ENCODE results near the gene ASPM.
"Not testable (repeated sequence)": the region's sequence is repeated elsewhere in the genome, so short reads cannot be mapped to it uniquely, and the experiment has no call there.

ASPM gene

GRCh38 chr1:197080323-197080722 is 66.1 kb downstream of the ASPM start:
- DNase-seq, result no peak

- DNase-seq, result no peak
Observed at GRCh38 chr1:197076585-197076984, 69.9 kb downstream of the ASPM start.

GRCh38 chr1:197073978-197074377 is 72.5 kb downstream of the ASPM start:
- DNase-seq, result no peak

- DNase-seq, result no peak
Observed at GRCh38 chr1:197067457-197067818, 79.0 kb downstream of the ASPM start.

- DNase-seq, result no peak
Observed at GRCh38 chr1:197066719-197067456, 79.6 kb downstream of the ASPM start, which contains the start of gene F13B. Gene F13B (minus strand): TSS chr1:197067260. CDS start chr1:197067223, 37 bp downstream.

GRCh38 chr1:197066277-197066676 is 80.2 kb downstream of the ASPM start:
- DNase-seq, result no peak

GRCh38 chr1:197065559-197065958 is 80.9 kb downstream of the ASPM start:
- DNase-seq, result no peak

- no peak for DNase-seq
Observed at GRCh38 chr1:197063212-197063611, 83.3 kb downstream of the ASPM start.

GRCh38 chr1:197062692-197063091 is 83.8 kb downstream of the ASPM start:
- no peak for DNase-seq

GRCh38 chr1:197049100-197049499 is 97.4 kb downstream of the ASPM start:
- no peak for DNase-seq

GRCh38 chr1:197042676-197043341 is 103.7 kb downstream of the ASPM start:
- DNase-seq, result no peak

GRCh38 chr1:197041486-197042353 is 104.7 kb downstream of the ASPM start:
- DNase-seq, result no peak

GRCh38 chr1:197036861-197037260 is 109.6 kb downstream of the ASPM start:
- no peak for DNase-seq

GRCh38 chr1:197034631-197035339 is 111.7 kb downstream of the ASPM start:
- not testable (repeated sequence) for DNase-seq
